Subcutaneous abdominal adipose tissue (tissue), 5 donors: Measurements from ENCODE around the gene LACTBL1.

Experiments used
- H3K27ac ChIP-seq: one replicate; pipeline ENCODE4 v1.7.0; 2013; ENCODE audit warnings: low read depth, mild to moderate bottlenecking, inconsistent platforms, low read length, moderate library complexity
- H3K27me3 ChIP-seq, 5 donors: one replicate each; pipeline ENCODE4 v1.7.0; 2013; ENCODE audit warnings: low read length in 5 of 5, inconsistent platforms in 1 of 5; ENCODE audit not compliant: control insufficient read depth in 5 of 5, insufficient read depth in 4 of 5
- H3K36me3 ChIP-seq, 5 donors: one replicate each; pipeline ENCODE4 v1.7.0; 2013; ENCODE audit warnings: low read length in 5 of 5; ENCODE audit not compliant: control insufficient read depth in 5 of 5, insufficient read depth in 5 of 5
- H3K4me1 ChIP-seq, 5 donors: one replicate each; pipeline ENCODE4 v1.7.0; 2013; ENCODE audit warnings: low read length in 5 of 5, mild to moderate bottlenecking in 3 of 5, moderate library complexity in 1 of 5; ENCODE audit not compliant: control insufficient read depth in 5 of 5, insufficient read depth in 5 of 5
- H3K4me3 ChIP-seq, 5 donors: one replicate each; pipeline ENCODE4 v1.7.0; 2013; ENCODE audit warnings: low read length in 5 of 5, low read depth in 1 of 5
- H3K9ac ChIP-seq, 5 donors: one replicate each; pipeline ENCODE4 v1.7.0; 2013; ENCODE audit warnings: low read length in 5 of 5, mild to moderate bottlenecking in 4 of 5, moderate library complexity in 3 of 5
- H3K9me3 ChIP-seq, 5 donors: one replicate each; pipeline ENCODE4 v1.7.0; 2013; ENCODE audit warnings: low read length in 5 of 5; ENCODE audit not compliant: control insufficient read depth in 5 of 5
- donor health status: healthy.
- donor health status: healthy.
- donor health status: healthy.
- donor health status: healthy.
- donor health status: healthy.

Gene LACTBL1

DNA sequence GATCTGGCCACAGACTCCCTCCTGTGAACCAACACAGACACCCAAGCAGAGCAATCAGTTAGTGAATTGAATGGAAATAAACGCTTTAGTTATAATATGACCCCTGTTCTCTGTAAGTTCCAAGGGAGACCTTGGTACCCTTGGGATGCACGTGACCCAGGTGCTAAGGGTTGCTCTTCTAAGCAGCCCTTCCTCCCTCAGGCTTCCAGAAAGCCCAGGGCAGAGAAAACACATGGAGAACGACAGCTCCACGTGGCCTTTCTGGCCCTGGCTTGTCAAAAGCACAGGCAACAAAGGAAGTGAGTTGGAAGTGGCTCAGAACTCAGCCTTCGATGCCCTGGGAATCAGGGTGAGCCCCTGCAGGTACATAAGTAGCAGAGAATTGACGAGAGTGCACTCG lies 57.4 kb downstream of the LACTBL1 start:
- no peaks in the 10 kb centered on the region for H3K9me3 ChIP-seq
- peaks cover 0 to 7% (median 3%) of the 10 kb centered on the region in 5 donors for H3K27me3 ChIP-seq
- no peak overlapping the region for H3K27ac ChIP-seq
- peaks cover 0 to 17% (median 8%) of the 10 kb centered on the region in 5 donors for H3K36me3 ChIP-seq
- H3K4me1 ChIP-seq: no peaks in the 10 kb centered on the region
- H3K4me3 ChIP-seq: no peak overlapping the region
- H3K9ac ChIP-seq: no peak overlapping the region

GRCh38 chr1:22914633-22915217 lies 57.9 kb downstream of the LACTBL1 start:
- Histone ChIP-seq H3K9me3 (no peaks in the 10 kb centered on the region), H3K4me3 (no peak overlapping the region), H3K27ac (no peak overlapping the region), H3K9ac (no peak overlapping the region), H3K36me3 (peaks cover 0 to 21% (median 8%) of the 10 kb centered on the region in 5 donors), H3K4me1 (no peaks in the 10 kb centered on the region), H3K27me3 (peaks cover 0 to 7% (median 0%) of the 10 kb centered on the region in 5 donors)

DNA sequence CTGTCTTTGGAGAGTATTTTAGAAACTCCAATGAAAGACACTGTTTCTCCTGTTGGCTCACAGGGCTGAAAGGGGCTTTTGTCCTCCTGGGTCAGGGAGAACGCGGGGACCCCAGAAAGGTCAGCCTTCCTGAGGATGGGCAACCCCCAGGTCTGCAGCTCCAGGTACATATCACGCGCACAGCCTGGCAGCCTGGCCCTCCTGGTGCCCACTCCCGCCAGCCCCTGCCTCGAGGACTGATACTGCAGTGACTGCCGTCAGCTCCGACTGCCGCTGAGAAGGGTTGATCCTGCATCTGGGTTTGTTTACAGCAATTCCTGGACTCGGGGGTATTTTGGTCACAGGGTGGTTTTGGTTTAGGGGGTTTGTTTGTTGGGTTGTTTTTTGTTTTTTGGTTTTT lies 58.5 kb downstream of the LACTBL1 start:
- peaks cover 0 to 7% (median 0%) of the 10 kb centered on the region in 5 donors for H3K27me3 ChIP-seq
- no peak overlapping the region for H3K27ac ChIP-seq
- H3K4me3 ChIP-seq: no peak overlapping the region
- no peaks in the 10 kb centered on the region for H3K4me1 ChIP-seq
- no peaks in the 10 kb centered on the region for H3K9me3 ChIP-seq
- H3K36me3 ChIP-seq: peaks cover 0 to 22% (median 8%) of the 10 kb centered on the region in 5 donors
- no peak overlapping the region for H3K9ac ChIP-seq

DNA sequence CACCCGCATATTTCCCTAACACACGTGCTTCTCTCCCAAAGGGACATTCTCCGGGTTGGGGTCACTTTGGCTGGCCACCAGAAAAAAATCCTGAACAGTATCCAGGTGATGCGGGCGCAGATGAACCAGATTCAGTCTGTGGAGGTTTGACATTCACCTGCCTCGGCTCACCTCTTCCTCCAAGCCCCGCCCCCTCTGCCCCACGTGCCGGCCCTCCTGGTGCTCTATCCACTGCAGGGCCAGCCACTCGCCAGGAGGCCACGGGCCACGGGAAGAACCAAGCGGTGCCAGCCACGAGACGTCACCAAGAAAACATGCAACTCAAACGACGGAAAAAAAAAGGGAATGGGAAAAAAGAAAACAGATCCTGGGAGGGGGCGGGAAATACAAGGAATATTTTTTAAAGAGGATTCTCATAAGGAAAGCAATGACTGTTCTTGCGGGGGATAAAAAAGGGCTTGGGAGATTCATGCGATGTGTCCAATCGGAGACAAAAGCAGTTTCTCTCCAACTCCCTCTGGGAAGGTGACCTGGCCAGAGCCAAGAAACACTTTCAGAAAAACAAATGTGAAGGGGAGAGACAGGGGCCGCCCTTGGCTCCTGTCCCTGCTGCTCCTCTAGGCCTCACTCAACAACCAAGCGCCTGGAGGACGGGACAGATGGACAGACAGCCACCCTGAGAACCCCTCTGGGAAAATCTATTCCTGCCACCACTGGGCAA lies 59.1 kb downstream of the LACTBL1 start:
- H3K36me3 ChIP-seq: peaks cover 0 to 22% (median 8%) of the 10 kb centered on the region in 5 donors
- no peak overlapping the region for H3K9ac ChIP-seq
- peaks cover 0 to 7% (median 0%) of the 10 kb centered on the region in 5 donors for H3K27me3 ChIP-seq
- H3K27ac ChIP-seq: no peak overlapping the region
- no peaks in the 10 kb centered on the region for H3K4me1 ChIP-seq
- no peak overlapping the region for H3K4me3 ChIP-seq
- no peaks in the 10 kb centered on the region for H3K9me3 ChIP-seq

DNA sequence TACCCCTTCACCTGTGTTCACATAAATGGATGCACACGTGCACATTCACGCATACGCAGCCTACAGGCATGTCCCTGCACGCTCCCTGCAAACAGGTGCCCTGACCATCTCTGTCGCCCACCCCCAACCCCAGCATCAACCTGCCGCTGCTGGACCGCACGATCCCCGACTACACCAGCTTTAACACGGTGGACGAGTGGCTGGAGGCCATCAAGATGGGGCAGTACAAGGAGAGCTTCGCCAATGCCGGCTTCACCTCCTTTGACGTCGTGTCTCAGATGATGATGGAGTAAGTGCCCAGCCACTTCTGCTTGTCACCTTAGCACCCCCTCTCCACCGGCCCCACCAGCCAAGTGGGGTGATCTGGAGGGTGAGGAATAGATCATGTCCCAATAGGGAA lies 60.4 kb downstream of the LACTBL1 start:
- H3K36me3 ChIP-seq: peaks cover 0 to 34% (median 16%) of the 10 kb centered on the region in 5 donors
- H3K9me3 ChIP-seq: no peaks in the 10 kb centered on the region
- H3K9ac ChIP-seq: no peak overlapping the region
- no peak overlapping the region for H3K27ac ChIP-seq
- no peaks in the 10 kb centered on the region for H3K4me1 ChIP-seq
- H3K4me3 ChIP-seq: no peak overlapping the region
- H3K27me3 ChIP-seq: peaks cover 0 to 7% (median 0%) of the 10 kb centered on the region in 5 donors

DNA sequence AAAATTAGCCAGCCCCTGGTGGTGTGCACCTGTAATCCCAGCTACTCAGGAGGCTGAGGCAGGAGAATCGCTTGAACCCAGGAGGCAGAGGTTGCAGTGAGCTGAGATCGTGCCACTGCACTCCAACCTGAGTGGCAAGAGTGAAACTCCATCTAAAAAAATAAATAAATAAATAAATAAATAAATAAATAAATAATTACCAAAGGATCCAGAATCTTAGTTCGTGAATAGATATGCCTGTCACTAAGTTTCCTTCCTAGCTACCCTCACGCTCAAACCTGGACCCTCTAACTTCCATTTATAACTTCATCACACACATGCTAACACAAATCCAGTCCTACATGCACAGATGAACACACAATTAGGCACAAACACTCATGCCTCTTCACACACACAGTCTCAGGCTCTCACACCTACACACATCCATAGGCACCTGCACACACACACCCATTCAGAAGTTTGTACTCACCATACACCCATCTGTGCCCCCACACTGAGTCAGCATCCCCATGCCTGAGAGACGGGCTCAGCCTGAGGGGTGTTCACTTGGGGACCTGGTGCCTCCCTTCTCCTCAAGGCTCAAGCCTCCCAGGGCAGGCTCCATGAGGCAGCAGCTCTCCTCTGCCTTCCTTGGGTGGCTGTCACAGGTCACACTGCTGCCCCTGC lies 61.5 kb downstream of the LACTBL1 start:
- peaks cover 0 to 6% (median 0%) of the 10 kb centered on the region in 5 donors for H3K27me3 ChIP-seq

GRCh38 chr1:22910286-22910685 lies 62.4 kb downstream of the LACTBL1 start:
- H3K36me3 ChIP-seq: peaks cover 0 to 43% (median 22%) of the 10 kb centered on the region in 5 donors
- no peaks in the 10 kb centered on the region for H3K4me1 ChIP-seq
- H3K27ac ChIP-seq: no peak overlapping the region
- H3K9me3 ChIP-seq: no peaks in the 10 kb centered on the region
- no peak overlapping the region for H3K9ac ChIP-seq
- no peaks in the 10 kb centered on the region for H3K27me3 ChIP-seq
- no peak overlapping the region for H3K4me3 ChIP-seq

More for the DNA sequence above, 61.5 kb downstream of the LACTBL1 start:
- H3K36me3 ChIP-seq: peaks cover 0 to 43% (median 22%) of the 10 kb centered on the region in 5 donors
- H3K9ac ChIP-seq: no peak overlapping the region
- no peak overlapping the region for H3K27ac ChIP-seq
- no peaks in the 10 kb centered on the region for H3K4me1 ChIP-seq
- no peaks in the 10 kb centered on the region for H3K9me3 ChIP-seq
- no peak overlapping the region for H3K4me3 ChIP-seq

DNA sequence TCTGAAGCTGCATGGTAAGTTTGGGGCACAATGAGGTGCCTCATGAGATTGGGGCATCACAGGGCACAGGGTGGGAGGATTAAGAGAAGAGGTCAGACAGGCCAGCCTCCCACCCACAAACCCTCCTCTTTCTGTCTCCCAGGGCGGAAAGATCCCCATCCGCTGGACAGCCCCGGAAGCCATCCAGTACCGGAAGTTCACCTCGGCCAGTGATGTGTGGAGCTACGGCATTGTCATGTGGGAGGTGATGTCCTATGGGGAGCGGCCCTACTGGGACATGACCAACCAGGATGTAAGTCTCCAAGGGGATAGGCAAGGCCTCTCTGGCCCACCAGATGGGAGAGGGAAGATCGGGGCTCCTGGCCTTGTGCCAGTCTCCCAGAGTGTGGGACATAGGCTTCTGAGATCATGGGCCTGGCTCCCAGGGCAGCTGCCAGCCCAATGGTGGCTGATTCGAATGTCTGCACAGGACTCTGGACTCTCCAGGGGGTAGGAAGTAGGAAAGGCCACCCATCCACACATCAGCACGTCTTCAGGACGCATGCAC lies 63.7 kb downstream of the LACTBL1 start:
- no peak overlapping the region for H3K4me3 ChIP-seq
- H3K9me3 ChIP-seq: no peaks in the 10 kb centered on the region
- H3K27me3 ChIP-seq: no peaks in the 10 kb centered on the region
- H3K9ac ChIP-seq: no peak overlapping the region
- H3K4me1 ChIP-seq: no peaks in the 10 kb centered on the region
- no peak overlapping the region for H3K27ac ChIP-seq
- H3K36me3 ChIP-seq: peaks cover 0 to 43% (median 22%) of the 10 kb centered on the region in 5 donors

GRCh38 chr1:22907528-22907927 lies 65.1 kb downstream of the LACTBL1 start:
- H3K27me3 ChIP-seq: no peaks in the 10 kb centered on the region
- no peak overlapping the region for H3K27ac ChIP-seq
- no peaks in the 10 kb centered on the region for H3K9me3 ChIP-seq
- no peaks in the 10 kb centered on the region for H3K4me1 ChIP-seq
- H3K4me3 ChIP-seq: no peak overlapping the region
- peaks cover 0 to 41% (median 20%) of the 10 kb centered on the region in 5 donors for H3K36me3 ChIP-seq
- no peak overlapping the region for H3K9ac ChIP-seq

- H3K9ac ChIP-seq: no peak overlapping the region
- no peak overlapping the region for H3K4me3 ChIP-seq
- H3K4me1 ChIP-seq: no peaks in the 10 kb centered on the region
- H3K27ac ChIP-seq: no peak overlapping the region
- no peaks in the 10 kb centered on the region for H3K27me3 ChIP-seq
- H3K36me3 ChIP-seq: peaks cover 0 to 35% (median 16%) of the 10 kb centered on the region in 5 donors
- H3K9me3 ChIP-seq: no peaks in the 10 kb centered on the region
These were observed 65.7 kb downstream of the LACTBL1 start for GRCh38 chr1:22906968-22907367.
